Esophagus squamous epithelium (tissue), 5 donors: Measurements from ENCODE around the gene DCTN1. TPM values are rescaled to one million over a fixed set of nuclear protein-coding genes. Genes with fewer than 3 reads are reported as not detected.

Experiments
- DNase-seq: peaks from one replicate; lab custom pipeline; 2025; lab: John Stamatoyannopoulos, UW
- H3K27ac ChIP-seq, 4 donors: fragments of 200-600 bp; sonication (generic); one replicate each; pipeline ENCODE4 v1.5.1; 2016 to 2019; ENCODE audit warnings: mild to moderate bottlenecking in 1 of 4
- H3K27me3 ChIP-seq, 4 donors: fragments of 200-600 bp; sonication (generic); 1 replicate in 3 of 4; 2 replicates in 1 of 4; pipeline versions ENCODE4 v1.5.1 to v1.6.0; 2017 to 2021; ENCODE audit warnings: antibody characterized with exemption in 1 of 4
- H3K36me3 ChIP-seq, 3 donors: fragments of 200-600 bp; sonication (generic); one replicate each; pipeline ENCODE4 v1.5.1; 2016 to 2019
- H3K4me1 ChIP-seq, 3 donors: fragments of 200-600 bp; sonication (generic); one replicate each; pipeline ENCODE4 v1.5.1; 2017 to 2019
- H3K4me3 ChIP-seq, 4 donors: fragments of 200-600 bp; sonication (generic); 1 replicate in 3 of 4; 2 replicates in 1 of 4; pipeline ENCODE4 v1.5.1; 2016 to 2019; ENCODE audit warnings: mild to moderate bottlenecking in 2 of 4, moderate library complexity in 1 of 4
- H3K9me3 ChIP-seq, 3 donors: fragments of 200-600 bp; sonication (generic); one replicate each; pipeline ENCODE4 v1.5.1; 2016 to 2019
- CTCF ChIP-seq, 6 experiments: fragments of 450-650 bp in 4 of 6; fragments of 200-600 bp in 2 of 6; sonication (generic) in 2 of 6; IDR thresholded peaks; one replicate each; pipeline ENCODE4 v1.5.1; 2016 to 2019; ENCODE audit warnings: antibody characterized with exemption in 6 of 6, mild to moderate bottlenecking in 4 of 6, moderate library complexity in 4 of 6
- POLR2A ChIP-seq, 4 donors: fragments of 450-650 bp; IDR thresholded peaks; one replicate each; pipeline ENCODE4 v1.6.1; 2017; ENCODE audit warnings: antibody characterized with exemption in 4 of 4, mild to moderate bottlenecking in 4 of 4, moderate library complexity in 3 of 4
- WGBS, 2 donors: methylation state at CpG; one replicate each; pipeline ENCODE4 v1.1.5; 2018; 5-methylcytosine and 5-hydroxymethylcytosine counted together
- intact Hi-C: fragments of 100-400 bp; cut with DNase I; formaldehyde crosslinking; loops from one replicate; pipeline ENCODE4 v1.15.0; 2022
- total RNA-seq, 4 donors: library from RNA; depleted of rRNA; stranded (reverse); fragments of >200 nt; gene quantifications; one replicate each; pipeline ENCODE4 v1.1.0, GENCODE V29; 2016
- donor health status: DM: yes; HTN: yes; CAD: no.

DCTN1 gene
- total RNA-seq, 4 donors from 2014 or later = 67.1 to 80.1 (median 75.0) TPM

- no peaks in the 10 kb centered on the region for H3K27me3 ChIP-seq
- H3K27ac ChIP-seq = no peak overlapping the region
- intact Hi-C loops = no loop called here
- H3K4me3 ChIP-seq = peak overlapping the region in 3 of 4 donors; percentile 78 to 98 (median 95)
- DNase-seq = no peak
- no peaks in the 10 kb centered on the region for H3K36me3 ChIP-seq
- 68 to 75% methylated on average over 13 of the region's 13 CpGs for WGBS, 2 donors
- no peak for TF ChIP-seq CTCF (IDR thresholded peaks at IDR 0.05)
- no peak for TF ChIP-seq POLR2A (IDR thresholded peaks at IDR 0.05)
- peaks cover 0 to 45% (median 27%) of the 10 kb centered on the region in 3 donors for H3K4me1 ChIP-seq
- no peaks in the 10 kb centered on the region for H3K9me3 ChIP-seq
Observed at GRCh38 chr2:74392449-74392743, 12.3 kb upstream of the DCTN1 start.

- 2% methylated on average over 15 to 17 of the region's 62 CpGs for WGBS, 2 donors
- Histone ChIP-seq H3K9me3 (no peaks in the 10 kb centered on the region), H3K4me1 (peaks cover 0 to 51% (median 27%) of the 10 kb centered on the region in 3 donors), H3K27ac (peak overlapping the region; percentile 94 to 97 (median 95)), H3K36me3 (no peaks in the 10 kb centered on the region), H3K4me3 (peak overlapping the region; percentile 78 to 100 (median 96)), H3K27me3 (no peaks in the 10 kb centered on the region)
- peak; percentile 63 for DNase-seq
- intact Hi-C loops = no loop called here
- TF ChIP-seq CTCF (IDR thresholded peaks at IDR 0.05) (peak; percentile 95 to 98 (median 96)), POLR2A (IDR thresholded peaks at IDR 0.05) (no peak)
Observed at GRCh38 chr2:74391580-74392448, 11.7 kb upstream of the DCTN1 start.

GRCh38 chr2:74391209-74391579 is 11.1 kb upstream of the DCTN1 start:
- WGBS, 2 donors = 0% methylated on average over 3 to 5 of the region's 11 CpGs
- TF ChIP-seq POLR2A (IDR thresholded peaks at IDR 0.05) (no peak), CTCF (IDR thresholded peaks at IDR 0.05) (no peak)
- Histone ChIP-seq H3K4me1 (peaks cover 0 to 52% (median 27%) of the 10 kb centered on the region in 3 donors), H3K27ac (peak overlapping the region; percentile 94 to 97 (median 95)), H3K36me3 (no peaks in the 10 kb centered on the region), H3K4me3 (peak overlapping the region; percentile 78 to 100 (median 96)), H3K27me3 (no peaks in the 10 kb centered on the region), H3K9me3 (no peaks in the 10 kb centered on the region)
- DNase-seq = no peak
- intact Hi-C loops = no loop called here

- DNase-seq = no peak
- intact Hi-C loops = no loop called here
- no peaks in the 10 kb centered on the region for H3K9me3 ChIP-seq
- no peak overlapping the region for H3K27ac ChIP-seq
- peaks cover 0 to 52% (median 27%) of the 10 kb centered on the region in 3 donors for H3K4me1 ChIP-seq
- H3K36me3 ChIP-seq = peaks cover 0 to under 1% (median 0%) of the 10 kb centered on the region in 3 donors
- whole genome bisulfite sequencing, 2 donors = 68 to 69% methylated on average over 5 of the region's 5 CpGs
- H3K4me3 ChIP-seq = peak overlapping the region; percentile 78 to 100 (median 96)
- no peaks in the 10 kb centered on the region for H3K27me3 ChIP-seq
- TF ChIP-seq POLR2A (IDR thresholded peaks at IDR 0.05) (no peak), CTCF (IDR thresholded peaks at IDR 0.05) (no peak)
Observed at GRCh38 chr2:74390606-74391005, 10.5 kb upstream of the DCTN1 start.

- Histone ChIP-seq H3K27me3 (no peaks in the 10 kb centered on the region), H3K27ac (no peak overlapping the region), H3K36me3 (peaks cover 0 to 18% (median 0%) of the 10 kb centered on the region in 3 donors), H3K4me1 (peaks cover 0 to 65% (median 37%) of the 10 kb centered on the region in 3 donors), H3K9me3 (no peaks in the 10 kb centered on the region), H3K4me3 (no peak overlapping the region)
- 93% methylated on average over 1 of the region's 1 CpG for WGBS, 2 donors
- DNase-seq = no peak
- no peak for TF ChIP-seq CTCF (IDR thresholded peaks at IDR 0.05)
- no peak for TF ChIP-seq POLR2A (IDR thresholded peaks at IDR 0.05)
- intact Hi-C loops = no loop called here
Observed at GRCh38 chr2:74387346-74387745, 7.2 kb upstream of the DCTN1 start.
